Gastrocnemius medialis (tissue), 4 donors: ENCODE data around the gene CMTM5. TPM values are rescaled to one million over a fixed set of nuclear protein-coding genes. Genes with fewer than 3 reads are reported as not detected.

ENCODE experiments used
- ATAC-seq, 2 donors: fragments of 150-250 bp; one replicate each; pipeline ENCODE4 v1.9.1; 2016
- DNase-seq, 2 donors: peaks; one replicate each; pipeline ENCODE4 v3.0.0-alpha.2; 2019
- H3K27ac ChIP-seq, 4 donors: fragments of 200-600 bp; sonication (generic); 1 replicate in 1 of 4; 2 replicates in 3 of 4; pipeline ENCODE4 v1.5.1; 2016 to 2018; ENCODE audit warnings: mild to moderate bottlenecking in 2 of 4, moderate library complexity in 1 of 4
- H3K27me3 ChIP-seq, 3 donors: fragments of 200-600 bp; sonication (generic) in 2 of 3; 1 replicate in 1 of 3; 2 replicates in 2 of 3; pipeline versions ENCODE4 v1.5.1 to v1.6.0; 2016 to 2019; ENCODE audit warnings: mild to moderate bottlenecking in 1 of 3, moderate library complexity in 1 of 3
- H3K36me3 ChIP-seq, 2 donors: fragments of 200-600 bp; sonication (generic) in 1 of 2; one replicate each; pipeline ENCODE4 v1.5.1; 2017 to 2018
- H3K4me1 ChIP-seq, 2 donors: fragments of 200-600 bp; sonication (generic) in 1 of 2; one replicate each; pipeline ENCODE4 v1.5.1; 2016 to 2017; ENCODE audit warnings: mild to moderate bottlenecking in 2 of 2
- H3K4me3 ChIP-seq, 4 donors: fragments of 200-600 bp; sonication (generic) in 3 of 4; 1 replicate in 1 of 4; 2 replicates in 3 of 4; pipeline ENCODE4 v1.5.1; 2016 to 2019; ENCODE audit warnings: mild to moderate bottlenecking in 2 of 4
- H3K9me3 ChIP-seq, 3 donors: fragments of 200-600 bp; sonication (generic) in 2 of 3; 1 replicate in 1 of 3; 2 replicates in 2 of 3; pipeline ENCODE4 v1.5.1; 2016 to 2019
- POLR2A ChIP-seq, 2 donors: fragments of 450-650 bp; IDR thresholded peaks; one replicate each; pipeline ENCODE4 v1.6.1; 2017; ENCODE audit warnings: antibody characterized with exemption in 2 of 2, mild to moderate bottlenecking in 2 of 2, moderate library complexity in 2 of 2
- in situ Hi-C, 4 donors: fragments of 200-750 bp; cut with MboI; loops; one replicate each; pipeline versions ENCODE4 v1.15.0 to v1.8.0; 2017; ENCODE audit warnings: low sequenced_read_pairs in 4 of 4
- intact Hi-C: fragments of 100-400 bp; cut with DNase I; formaldehyde crosslinking; loops from one replicate; pipeline ENCODE4 v1.15.1; 2023; ENCODE audit warnings: low total_unique reads
- total RNA-seq, 4 donors: library from RNA; depleted of rRNA; stranded (reverse); fragments of >200 nt; gene quantifications; one replicate each; pipeline versions ENCODE4 v1.1.0 to v1.2.3, GENCODE V29; 2016
- TF ChIP-seq, protein P1 (sequence below), 5 experiments: fragments of 450-650 bp in 3 of 5; fragments of 200-600 bp in 2 of 5; sonication (generic) in 2 of 5; IDR thresholded peaks in 4 of 5; conservative IDR thresholded peaks in 1 of 5; 1 replicate in 4 of 5; 2 replicates in 1 of 5; pipeline ENCODE4 v1.5.1; 2016 to 2019; ENCODE audit warnings: antibody characterized with exemption in 5 of 5, mild to moderate bottlenecking in 3 of 5, moderate library complexity in 3 of 5

CMTM5 gene
- total RNA-seq, 4 donors from 2014 or later = 1.7 TPM; not detected in 3

DNA sequence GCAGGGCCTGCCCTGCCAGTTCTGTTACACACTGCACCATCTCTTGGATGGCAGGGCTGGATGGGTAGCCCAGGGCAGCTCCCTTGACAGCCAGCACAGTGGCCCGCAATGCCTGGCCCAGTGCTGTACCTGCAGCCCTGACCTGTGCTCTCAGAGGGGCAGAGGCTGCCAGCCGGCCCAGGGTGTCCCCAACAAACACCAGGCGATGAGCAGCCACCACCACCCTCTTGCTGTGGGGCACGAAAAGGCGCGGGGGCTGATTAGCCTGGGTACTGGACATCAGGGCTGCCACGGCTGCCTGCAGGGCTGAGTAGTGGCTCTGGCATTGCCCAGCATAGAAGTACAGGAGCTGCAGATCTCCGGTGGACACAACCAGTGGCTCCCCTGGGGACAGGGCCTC is 19.6 kb upstream of the CMTM5 start:
- in situ Hi-C loops (no loop called here), intact Hi-C loops (no loop called here)
- Histone ChIP-seq H3K27ac (no peak overlapping the region), H3K4me1 (peaks cover 0 to 9% of the 10 kb centered on the region in 2 donors), H3K4me3 (no peak overlapping the region), H3K27me3 (peaks cover 11 to 14% (median 13%) of the 10 kb centered on the region in 3 donors), H3K9me3 (no peaks in the 10 kb centered on the region), H3K36me3 (no peaks in the 10 kb centered on the region)
- no peak for DNase-seq
- no peak for TF ChIP-seq POLR2A (IDR thresholded peaks at IDR 0.05)
- TF ChIP-seq, protein P1, sequence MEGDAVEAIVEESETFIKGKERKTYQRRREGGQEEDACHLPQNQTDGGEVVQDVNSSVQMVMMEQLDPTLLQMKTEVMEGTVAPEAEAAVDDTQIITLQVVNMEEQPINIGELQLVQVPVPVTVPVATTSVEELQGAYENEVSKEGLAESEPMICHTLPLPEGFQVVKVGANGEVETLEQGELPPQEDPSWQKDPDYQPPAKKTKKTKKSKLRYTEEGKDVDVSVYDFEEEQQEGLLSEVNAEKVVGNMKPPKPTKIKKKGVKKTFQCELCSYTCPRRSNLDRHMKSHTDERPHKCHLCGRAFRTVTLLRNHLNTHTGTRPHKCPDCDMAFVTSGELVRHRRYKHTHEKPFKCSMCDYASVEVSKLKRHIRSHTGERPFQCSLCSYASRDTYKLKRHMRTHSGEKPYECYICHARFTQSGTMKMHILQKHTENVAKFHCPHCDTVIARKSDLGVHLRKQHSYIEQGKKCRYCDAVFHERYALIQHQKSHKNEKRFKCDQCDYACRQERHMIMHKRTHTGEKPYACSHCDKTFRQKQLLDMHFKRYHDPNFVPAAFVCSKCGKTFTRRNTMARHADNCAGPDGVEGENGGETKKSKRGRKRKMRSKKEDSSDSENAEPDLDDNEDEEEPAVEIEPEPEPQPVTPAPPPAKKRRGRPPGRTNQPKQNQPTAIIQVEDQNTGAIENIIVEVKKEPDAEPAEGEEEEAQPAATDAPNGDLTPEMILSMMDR (IDR thresholded peaks at IDR 0.05 in 4 of 5, conservative IDR thresholded peaks at IDR 0.05 in 1 of 5) = no peak
- no peak for ATAC-seq

DNA sequence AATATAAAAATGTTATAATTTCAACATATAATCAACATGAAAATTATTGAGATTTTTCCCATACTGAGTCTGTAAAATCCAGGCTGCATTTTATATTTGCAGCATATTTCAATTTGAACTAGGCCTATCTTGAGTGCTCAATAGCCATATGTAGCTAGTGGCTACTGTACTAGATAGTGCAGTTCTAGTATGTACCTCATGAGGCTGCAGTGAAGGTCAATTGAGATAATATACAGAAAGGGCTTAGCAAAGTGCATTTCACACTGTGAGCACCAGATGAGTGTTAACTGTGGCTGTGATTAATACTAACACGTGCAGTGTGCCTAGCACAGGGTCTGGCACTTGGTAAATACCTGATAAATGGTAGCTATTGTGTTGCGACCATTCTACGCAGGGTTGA is 18.8 kb upstream of the CMTM5 start:
- H3K36me3 ChIP-seq = no peaks in the 10 kb centered on the region
- H3K9me3 ChIP-seq = no peaks in the 10 kb centered on the region
- in situ Hi-C loops = no loop called here
- H3K27ac ChIP-seq = no peak overlapping the region
- TF ChIP-seq, protein P1 (IDR thresholded peaks at IDR 0.05 in 4 of 5, conservative IDR thresholded peaks at IDR 0.05 in 1 of 5) = no peak
- TF ChIP-seq POLR2A (IDR thresholded peaks at IDR 0.05) = no peak
- intact Hi-C loops = no loop called here
- DNase-seq = no peak
- no peak for ATAC-seq
- H3K4me1 ChIP-seq = peaks cover 0 to 1% of the 10 kb centered on the region in 2 donors
- no peak overlapping the region for H3K4me3 ChIP-seq
- H3K27me3 ChIP-seq = peaks cover 5 to 11% (median 6%) of the 10 kb centered on the region in 3 donors

DNA sequence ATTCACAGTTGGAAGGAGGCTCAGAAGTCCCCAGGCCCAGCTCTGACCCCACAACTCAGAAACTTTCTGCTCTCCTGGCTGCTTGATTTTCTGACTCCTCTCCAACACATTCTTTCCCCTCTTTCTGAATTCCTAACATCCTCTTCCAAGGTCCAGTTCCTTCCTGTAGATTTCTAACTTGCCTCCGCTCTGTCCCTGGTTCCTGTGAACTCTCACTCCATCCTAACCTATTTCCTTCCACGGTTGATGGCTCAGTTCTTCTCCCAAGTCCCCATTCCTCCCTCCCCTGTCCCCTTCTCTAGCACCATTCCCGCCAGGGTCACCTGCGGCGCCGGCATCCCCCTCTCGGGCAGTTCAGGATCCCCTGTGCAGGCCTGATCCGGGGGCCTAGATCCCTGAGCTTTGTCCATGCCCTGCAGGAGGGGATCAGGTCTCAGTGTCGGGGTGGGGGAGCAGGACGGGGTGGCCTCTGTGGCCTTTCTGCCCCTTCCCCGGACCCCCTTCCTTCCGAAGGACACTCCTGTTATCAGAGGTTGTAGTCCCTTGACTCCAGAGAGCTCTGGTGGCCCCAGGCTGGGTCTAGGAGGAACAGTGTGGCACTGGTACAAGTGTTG is 18.2 kb upstream of the CMTM5 start:
- H3K4me1 ChIP-seq = no peaks in the 10 kb centered on the region
- ATAC-seq (no peak), DNase-seq (no peak)

DNA sequence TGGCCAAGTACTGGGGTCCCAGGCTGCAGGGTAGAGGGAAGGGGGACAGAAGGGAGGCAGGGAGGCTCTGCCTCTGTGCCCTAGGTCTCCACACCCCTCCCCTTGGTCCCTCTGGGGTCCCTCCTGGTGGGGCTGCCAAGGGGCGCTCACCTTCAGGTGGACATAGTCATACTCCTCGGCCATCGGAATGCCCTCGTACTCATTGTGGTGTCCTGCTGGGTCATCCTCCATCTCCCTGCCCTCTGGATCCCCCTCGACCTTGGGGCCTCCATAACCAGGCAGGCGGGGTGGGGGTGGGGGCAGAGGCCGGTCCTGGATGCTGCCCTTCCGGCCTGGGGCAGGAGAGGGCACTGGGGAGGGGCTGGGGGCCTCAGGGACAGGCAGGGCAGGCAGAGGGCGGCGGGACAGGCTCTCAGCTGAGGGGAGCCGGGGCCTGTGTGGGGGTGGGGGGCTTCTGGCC is 17.6 kb upstream of the CMTM5 start:
- Histone ChIP-seq H3K27me3 (peaks cover under 1 to 7% (median 5%) of the 10 kb centered on the region in 3 donors), H3K4me3 (no peak overlapping the region), H3K9me3 (no peaks in the 10 kb centered on the region), H3K27ac (no peak overlapping the region), H3K4me1 (no peaks in the 10 kb centered on the region), H3K36me3 (no peaks in the 10 kb centered on the region)
- DNase-seq (no peak), ATAC-seq (no peak)
- in situ Hi-C loops (no loop called here), intact Hi-C loops (no loop called here)
- no peak for TF ChIP-seq POLR2A (IDR thresholded peaks at IDR 0.05)
- TF ChIP-seq, protein P1 (IDR thresholded peaks at IDR 0.05 in 4 of 5, conservative IDR thresholded peaks at IDR 0.05 in 1 of 5) = no peak

More for the DNA sequence above, 18.2 kb upstream of the CMTM5 start:
- H3K9me3 ChIP-seq = no peaks in the 10 kb centered on the region
- H3K4me3 ChIP-seq = no peak overlapping the region
- H3K27me3 ChIP-seq = peaks cover 0 to 10% (median 3%) of the 10 kb centered on the region in 3 donors
- no peaks in the 10 kb centered on the region for H3K36me3 ChIP-seq
- no peak for TF ChIP-seq POLR2A (IDR thresholded peaks at IDR 0.05)
- TF ChIP-seq, protein P1 (IDR thresholded peaks at IDR 0.05 in 4 of 5, conservative IDR thresholded peaks at IDR 0.05 in 1 of 5) = no peak
- in situ Hi-C loops = no loop called here
- intact Hi-C loops = no loop called here
- H3K27ac ChIP-seq = no peak overlapping the region
